ENCODE results near the gene EPHB1. TPM values are rescaled to one million over a fixed set of nuclear protein-coding genes. Genes with fewer than 3 reads are reported as not detected.

Gene EPHB1
- total RNA-seq, 1 experiment from 2014 or later = 0.11 TPM

GRCh38 chr3:135224815-135225362, 429.8 kb downstream of the EPHB1 start:
- no peak for TF ChIP-seq CTCF (conservative IDR thresholded peaks at IDR 0.05; ENCODE audit: low read depth, low read length)
- Histone ChIP-seq H3K4me1 (ENCODE audit: insufficient read depth, low read length, poor library complexity, severe bottlenecking) (no peaks in the 10 kb centered on the region), H3K9me3 (ENCODE audit: low read depth, low read length, poor library complexity, severe bottlenecking) (no peaks in the 10 kb centered on the region), H3K27me3 (replicated peaks; ENCODE audit: insufficient read depth, low read depth, low read length, poor library complexity) (peaks cover 8% of the 10 kb centered on the region), H3K27ac (ENCODE audit: low read depth, low read length, poor library complexity, severe bottlenecking) (no peak overlapping the region), H3K36me3 (ENCODE audit: insufficient read depth, low read length, poor library complexity, severe bottlenecking) (no peaks in the 10 kb centered on the region), H3K4me3 (ENCODE audit: low read depth, low read length, poor library complexity, severe bottlenecking) (no peak overlapping the region)
- POLR2A ChIA-PET (ENCODE audit: low non-redundant PET) = no interaction called here
- intact Hi-C loops (cut with micrococcal nuclease; ENCODE audit: unreplicated experiment) = no loop called here
- no TSS peak for BruUV-seq (replicated peaks)
- CTCF ChIA-PET = no interaction called here
- DNase-seq (ENCODE audit: low spot score) = no peak

GRCh38 chr3:135226057-135226456, 431.0 kb downstream of the EPHB1 start:
- TF ChIP-seq CTCF (conservative IDR thresholded peaks at IDR 0.05; ENCODE audit: low read depth, low read length) = no peak
- no peak for TF ChIP-seq EZH2 (IDR thresholded peaks at IDR 0.05; ENCODE audit: borderline replicate concordance, low read depth, low read length, poor library complexity, severe bottlenecking)
- Histone ChIP-seq H3K27me3 (replicated peaks; ENCODE audit: insufficient read depth, low read depth, low read length, poor library complexity) (peaks cover 8% of the 10 kb centered on the region), H3K9me3 (ENCODE audit: low read depth, low read length, poor library complexity, severe bottlenecking) (no peaks in the 10 kb centered on the region), H3K27ac (ENCODE audit: low read depth, low read length, poor library complexity, severe bottlenecking) (no peak overlapping the region), H3K4me3 (ENCODE audit: low read depth, low read length, poor library complexity, severe bottlenecking) (no peak overlapping the region), H3K36me3 (ENCODE audit: insufficient read depth, low read length, poor library complexity, severe bottlenecking) (no peaks in the 10 kb centered on the region), H3K4me1 (ENCODE audit: insufficient read depth, low read length, poor library complexity, severe bottlenecking) (no peaks in the 10 kb centered on the region)
- no TSS peak for BruUV-seq (replicated peaks)
- POLR2A ChIA-PET (ENCODE audit: low non-redundant PET) = no interaction called here
- no peak for DNase-seq (ENCODE audit: low spot score)
- intact Hi-C loops (cut with micrococcal nuclease; ENCODE audit: unreplicated experiment) = no loop called here
- CTCF ChIA-PET = no interaction called here

GRCh38 chr3:135228201-135228600, 433.1 kb downstream of the EPHB1 start:
- H3K27ac ChIP-seq (ENCODE audit: low read depth, low read length, poor library complexity, severe bottlenecking) = no peak overlapping the region
- TF ChIP-seq CTCF (conservative IDR thresholded peaks at IDR 0.05; ENCODE audit: low read depth, low read length) (no peak), EZH2 (IDR thresholded peaks at IDR 0.05; ENCODE audit: borderline replicate concordance, low read depth, low read length, poor library complexity, severe bottlenecking) (no peak)
- BruUV-seq (replicated peaks) = no TSS peak
- no peaks in the 10 kb centered on the region for H3K9me3 ChIP-seq (ENCODE audit: low read depth, low read length, poor library complexity, severe bottlenecking)
- H3K4me3 ChIP-seq (ENCODE audit: low read depth, low read length, poor library complexity, severe bottlenecking) = no peak overlapping the region
- ChIA-PET CTCF (no interaction called here), POLR2A (ENCODE audit: low non-redundant PET) (no interaction called here)
- H3K4me1 ChIP-seq (ENCODE audit: insufficient read depth, low read length, poor library complexity, severe bottlenecking) = no peaks in the 10 kb centered on the region
- H3K36me3 ChIP-seq (ENCODE audit: insufficient read depth, low read length, poor library complexity, severe bottlenecking) = no peaks in the 10 kb centered on the region
- H3K27me3 ChIP-seq (replicated peaks; ENCODE audit: insufficient read depth, low read depth, low read length, poor library complexity) = peaks cover 8% of the 10 kb centered on the region
- no peak for DNase-seq (ENCODE audit: low spot score)
- intact Hi-C loops (cut with micrococcal nuclease; ENCODE audit: unreplicated experiment) = no loop called here

Data from A673 (cell line).